ENCODE measurements around the gene AGMO.

The AGMO gene

DNA sequence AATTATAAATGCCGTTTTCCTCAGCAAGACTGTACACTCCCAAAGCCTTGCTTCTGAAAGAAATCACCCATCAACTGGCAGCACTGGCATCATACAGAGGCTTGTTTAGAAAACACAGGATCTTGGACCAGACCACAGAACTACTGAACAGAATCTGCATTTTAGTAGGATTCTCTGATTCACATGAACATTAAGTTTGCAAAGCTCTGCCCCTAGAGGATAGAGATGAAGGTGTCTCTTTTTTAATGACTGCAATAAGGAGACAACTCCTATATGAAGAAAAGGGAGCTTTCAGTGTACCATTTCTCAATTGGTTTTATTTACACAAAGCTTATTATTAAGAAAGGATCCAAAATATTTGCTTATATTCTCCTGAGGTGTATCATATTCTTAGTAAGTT, 172.7 kb downstream of the AGMO start:
- DNase-seq: no peak

DNA sequence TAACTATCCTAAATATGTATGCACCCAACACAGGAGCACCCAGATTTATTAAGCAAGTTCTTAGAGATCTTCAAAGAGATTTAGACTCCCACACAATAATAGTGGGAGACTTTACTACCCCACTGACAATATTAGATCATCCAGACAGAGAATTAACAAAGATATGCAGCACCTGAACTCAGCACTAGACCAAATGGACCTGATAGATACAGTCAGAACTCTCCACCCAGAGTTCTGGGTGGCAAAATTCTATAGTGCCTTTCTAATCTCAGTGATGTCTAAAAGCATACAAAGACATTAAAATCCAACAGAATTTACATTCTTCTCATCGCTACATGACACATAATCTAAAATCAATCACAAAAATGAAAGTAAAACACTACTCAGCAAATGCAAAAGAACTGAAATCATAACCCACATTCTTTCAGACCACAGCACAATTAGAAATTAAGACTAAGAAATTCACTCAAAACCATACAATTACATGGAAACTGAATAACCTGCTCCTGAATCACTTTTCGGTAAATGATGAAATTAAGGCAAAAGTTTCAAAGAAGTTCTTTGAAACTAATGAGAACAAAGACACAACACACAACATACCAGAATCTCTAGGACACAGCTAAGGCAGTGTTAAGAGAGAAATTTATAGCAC, 183.2 kb downstream of the AGMO start:
- no peak for DNase-seq

DNA sequence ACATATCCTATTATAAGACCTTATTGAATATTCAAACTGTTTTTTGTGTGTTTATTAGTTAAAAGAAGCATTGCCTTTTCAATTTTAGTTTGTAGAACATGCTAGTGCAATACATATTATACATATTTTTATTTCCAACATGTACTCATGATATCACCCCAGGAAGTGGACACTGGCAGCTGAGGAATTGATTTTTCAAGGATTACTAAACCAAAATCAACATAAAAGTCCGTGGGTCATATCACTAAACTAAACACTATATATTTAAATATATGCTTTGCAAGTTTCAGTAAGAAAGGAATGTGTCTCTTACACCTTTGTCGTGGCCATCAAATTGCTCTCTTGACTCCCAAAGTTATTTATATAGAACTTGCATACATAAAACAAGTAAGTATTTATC, 185.2 kb downstream of the AGMO start:
- no peak for DNase-seq

DNA sequence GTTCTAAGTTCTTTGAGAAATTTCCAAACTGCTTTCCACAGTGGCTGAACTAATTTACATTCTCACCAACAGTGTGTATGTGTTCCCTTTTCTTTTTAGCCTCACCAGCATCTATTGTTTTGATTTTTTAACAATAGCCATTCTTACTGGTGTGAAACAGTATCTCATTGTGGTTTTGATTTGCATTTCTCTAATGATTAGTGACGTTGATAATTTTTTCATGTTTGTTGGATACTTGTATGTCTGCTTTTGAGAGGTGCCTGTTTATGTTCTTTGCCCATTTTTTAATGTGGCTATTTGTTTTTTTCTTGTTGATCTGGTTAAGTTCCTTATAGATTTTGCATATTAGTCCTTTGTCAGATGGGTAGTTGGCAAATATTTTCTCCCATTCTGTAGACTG, 191.4 kb downstream of the AGMO start:
- DNase-seq: no peak

- DNase-seq: no peak
Observed at GRCh38 chr7:15368653-15369052, 193.2 kb downstream of the AGMO start.

- DNase-seq: no peak
Observed at GRCh38 chr7:15367897-15368296, 193.9 kb downstream of the AGMO start.

DNA sequence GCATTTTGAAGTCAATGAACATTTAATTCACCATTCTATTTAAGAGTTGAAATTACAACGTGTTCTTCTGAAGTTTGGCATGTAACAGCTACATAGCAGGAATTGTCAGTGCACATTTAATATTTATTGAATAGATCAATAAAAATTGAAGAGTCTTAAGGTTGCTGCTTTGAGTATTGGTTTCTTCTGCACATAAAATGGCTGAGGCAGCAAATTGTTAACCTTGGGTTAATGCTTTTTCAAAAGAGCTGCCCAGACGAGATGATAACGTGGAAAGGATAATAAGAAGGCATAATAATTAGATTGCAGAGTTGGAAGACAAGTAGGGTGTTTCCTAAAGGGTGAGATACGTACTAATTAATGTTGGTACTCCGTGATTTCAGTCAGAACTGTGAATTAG, 203.7 kb downstream of the AGMO start:
- DNase-seq: no peak

- peak; percentile 57 for DNase-seq
Observed at GRCh38 chr7:15352421-15353206, 209.2 kb downstream of the AGMO start.

- DNase-seq: no peak
Observed at GRCh38 chr7:15345216-15345615, 216.6 kb downstream of the AGMO start.

DNA sequence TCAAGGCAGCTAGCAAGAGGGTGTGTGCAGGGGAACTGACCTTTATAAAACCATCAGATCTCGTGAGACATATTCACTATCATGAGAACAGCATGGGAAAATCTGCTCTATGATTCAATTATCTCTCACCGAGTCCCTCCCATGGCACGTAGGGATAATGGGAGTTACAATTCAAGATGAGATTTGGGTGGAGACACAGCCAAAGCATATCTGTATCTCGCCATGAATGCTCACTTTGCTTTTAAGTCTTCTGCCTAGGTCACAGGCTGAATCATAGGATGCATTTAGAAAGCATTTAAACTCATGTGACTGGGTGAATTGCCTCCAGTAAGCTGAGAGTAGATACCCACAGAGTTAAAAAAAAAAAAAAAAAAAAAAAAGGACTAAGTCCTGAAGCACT, 220.0 kb downstream of the AGMO start:
- DNase-seq: no peak

DNA sequence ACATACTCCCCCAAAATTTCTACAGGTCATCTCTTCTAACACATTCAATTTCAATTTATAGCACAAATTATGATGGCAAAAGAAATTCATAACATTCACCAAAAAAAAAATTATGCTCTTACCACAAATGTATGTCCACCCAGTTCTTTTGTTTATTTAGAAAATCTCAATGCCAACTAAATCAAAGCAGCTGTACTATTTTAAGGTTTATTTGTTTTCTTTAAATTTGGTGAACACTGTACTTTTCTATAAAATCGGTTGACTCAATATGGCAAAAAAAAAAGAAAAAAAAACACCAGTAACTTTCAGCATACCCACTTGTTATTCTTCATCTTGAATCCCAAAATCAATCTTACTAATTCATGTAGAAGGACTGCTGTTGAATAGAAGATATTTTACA, 225.7 kb downstream of the AGMO start:
- DNase-seq: no peak

- DNase-seq: peak; percentile 52
Observed at GRCh38 chr7:15335390-15335789, 226.4 kb downstream of the AGMO start.

- no peak for DNase-seq
Observed at GRCh38 chr7:15334536-15335263, 227.1 kb downstream of the AGMO start.

DNA sequence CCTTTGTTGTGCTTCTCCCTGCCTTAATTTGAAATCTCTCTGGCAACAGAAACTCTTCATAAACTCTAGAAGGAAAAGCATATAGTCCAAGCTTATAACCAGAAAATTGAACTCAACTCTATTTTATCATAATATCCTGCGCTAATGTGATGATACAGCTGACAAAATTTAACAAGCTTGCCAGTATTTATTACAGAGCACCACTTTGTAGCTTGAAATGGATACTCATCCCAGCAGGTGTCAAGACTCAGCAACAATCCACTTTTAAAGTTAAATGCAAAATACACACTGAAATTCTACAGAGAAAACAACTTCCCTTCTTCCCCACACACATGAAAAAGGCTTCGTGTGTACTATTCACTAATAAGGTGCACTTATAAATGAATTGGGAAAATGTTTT, 228.9 kb downstream of the AGMO start:
- DNase-seq: no peak

GRCh38 chr7:15330943-15331342, 230.9 kb downstream of the AGMO start:
- DNase-seq: no peak

DNA sequence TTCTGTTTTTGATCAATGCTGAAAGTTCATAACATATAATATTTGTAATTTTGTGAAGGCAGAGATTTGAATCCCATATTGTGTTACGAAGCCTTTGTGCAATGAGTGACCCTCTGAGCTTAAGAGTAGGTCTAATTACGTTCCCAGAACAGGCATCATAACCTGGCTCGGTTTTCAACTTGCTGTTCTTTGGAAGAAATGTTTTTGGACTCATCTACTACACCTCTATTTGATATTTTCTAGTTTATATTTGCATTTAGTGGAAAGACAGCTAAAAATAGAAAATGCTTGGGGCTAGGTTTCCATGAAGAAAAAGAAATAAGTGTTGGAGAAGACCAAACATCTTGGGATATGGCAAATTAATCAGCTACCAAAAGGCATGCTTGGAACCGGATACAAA, 234.8 kb downstream of the AGMO start:
- no peak for DNase-seq

GRCh38 chr7:15326044-15326644, 235.7 kb downstream of the AGMO start:
- DNase-seq: no peak

DNA sequence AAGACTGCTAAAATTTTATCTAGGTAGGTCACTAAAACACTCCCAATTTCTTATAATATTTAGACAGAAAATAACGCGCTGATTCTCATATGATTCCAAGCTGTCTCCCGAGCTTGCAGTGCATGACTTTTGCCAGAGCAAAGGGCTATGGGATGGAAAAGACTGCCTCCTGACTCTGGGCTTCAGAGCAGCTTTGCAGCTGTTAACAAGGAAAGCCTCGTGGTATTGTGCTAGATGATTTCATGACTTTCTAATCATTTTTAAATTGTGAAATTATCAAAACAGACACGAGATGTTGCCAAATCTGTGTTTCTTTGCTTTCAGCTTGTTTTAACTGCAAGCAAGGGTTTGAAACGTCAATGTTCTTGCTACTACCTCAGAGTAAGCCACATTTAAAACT, 238.3 kb downstream of the AGMO start:
- DNase-seq: no peak

GRCh38 chr7:15317215-15317614, 244.6 kb downstream of the AGMO start:
- DNase-seq: no peak

GRCh38 chr7:15315678-15316077, 246.1 kb downstream of the AGMO start:
- DNase-seq: no peak

DNA sequence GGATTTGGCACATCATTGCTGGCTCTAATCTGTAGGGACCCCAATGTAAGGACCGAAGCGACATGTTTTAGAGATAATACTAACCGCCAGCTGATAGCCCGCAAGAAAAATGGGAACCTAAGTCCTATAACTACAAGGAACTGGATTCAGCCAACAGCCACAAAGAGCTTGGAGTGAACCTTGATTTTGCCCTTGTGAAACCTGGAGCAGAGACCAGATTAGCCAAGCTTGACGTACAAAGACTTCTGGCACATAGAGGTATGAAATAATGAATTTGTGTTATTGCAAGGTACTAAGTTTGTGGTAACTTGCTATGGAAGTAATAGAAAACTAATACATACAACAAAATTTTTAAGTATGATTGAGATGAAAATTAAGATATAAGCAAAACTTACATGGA, 246.9 kb downstream of the AGMO start:
- no peak for DNase-seq

- DNase-seq: no peak
Observed at GRCh38 chr7:15313361-15313760, 248.5 kb downstream of the AGMO start.

DNA sequence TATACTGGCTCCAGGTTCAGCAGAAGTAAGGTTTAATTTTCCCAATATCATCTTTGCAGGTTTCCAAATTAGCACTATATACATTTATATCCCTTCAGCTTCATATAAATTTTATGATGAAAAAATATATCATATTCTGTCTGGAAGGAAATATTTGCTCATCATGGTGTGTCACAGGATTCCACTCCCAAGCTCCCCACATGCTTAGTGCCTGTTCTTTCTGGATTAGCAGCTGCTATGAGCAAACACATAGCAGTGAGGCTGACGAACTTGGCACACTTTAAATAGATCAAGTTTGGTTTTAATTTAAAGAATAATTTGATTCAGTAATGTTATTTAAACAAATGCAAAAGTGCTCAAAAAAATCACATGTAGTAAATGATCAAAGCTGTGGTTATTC, 251.9 kb downstream of the AGMO start:
- no peak for DNase-seq

- DNase-seq: no peak
Observed at GRCh38 chr7:15308821-15309220, 253.0 kb downstream of the AGMO start.

Data from left hindlimb (tissue), 1 donor.